Gastroesophageal sphincter (tissue), 4 donors: ENCODE results near the gene TPST2. TPM values are rescaled to one million over a fixed set of nuclear protein-coding genes. Genes with fewer than 3 reads are reported as not detected.

Experiments
- ATAC-seq: fragments of 150-250 bp; one replicate; pipeline ENCODE4 v1.9.1; 2016; ENCODE audit warnings: mild to moderate bottlenecking, moderate library complexity
- H3K27ac ChIP-seq, 4 donors: fragments of 200-600 bp; sonication (generic) in 3 of 4; 1 replicate in 3 of 4; 2 replicates in 1 of 4; pipeline ENCODE4 v1.5.1; 2016 to 2019
- H3K27me3 ChIP-seq: fragments of 200-600 bp; sonication (generic); one replicate; pipeline ENCODE4 v1.5.1; 2019
- H3K36me3 ChIP-seq, 2 donors: fragments of 200-600 bp; sonication (generic); one replicate each; pipeline ENCODE4 v1.5.1; 2019; ENCODE audit warnings: control low read depth in 1 of 2
- H3K4me1 ChIP-seq, 3 donors: fragments of 200-600 bp; sonication (generic); 1 replicate in 2 of 3; 2 replicates in 1 of 3; pipeline ENCODE4 v1.5.1; 2016 to 2019; ENCODE audit warnings: control low read depth in 2 of 3
- H3K4me3 ChIP-seq, 2 donors: fragments of 200-600 bp; sonication (generic); one replicate each; pipeline ENCODE4 v1.5.1; 2019; ENCODE audit warnings: mild to moderate bottlenecking in 1 of 2, moderate library complexity in 1 of 2
- H3K9me3 ChIP-seq, 3 donors: fragments of 200-600 bp; sonication (generic); one replicate each; pipeline ENCODE4 v1.5.1; 2017 to 2019; ENCODE audit warnings: control low read depth in 2 of 3
- EP300 ChIP-seq: sonication (generic); formaldehyde crosslinking; IDR thresholded peaks from one replicate; pipeline ENCODE4 v1.6.1; 2017; ENCODE audit warnings: antibody characterized with exemption, mild to moderate bottlenecking
- POLR2A ChIP-seq, 2 donors: fragments of 450-650 bp; IDR thresholded peaks; one replicate each; pipeline ENCODE4 v1.6.1; 2017; ENCODE audit warnings: antibody characterized with exemption in 2 of 2, mild to moderate bottlenecking in 2 of 2, moderate library complexity in 1 of 2
- POLR2AphosphoS5 ChIP-seq: sonication (generic); formaldehyde crosslinking; IDR thresholded peaks from one replicate; pipeline ENCODE4 v1.6.1; 2017; ENCODE audit warnings: antibody characterized with exemption
- WGBS, 2 donors: methylation state at CpG; one replicate each; pipeline ENCODE4 v1.1.5; 2018; ENCODE audit warnings: low coverage in 1 of 2; 5-methylcytosine and 5-hydroxymethylcytosine counted together
- total RNA-seq, 4 donors: library from RNA; depleted of rRNA; stranded (reverse); fragments of >200 nt; gene quantifications; one replicate each; pipeline ENCODE4 v1.1.0, GENCODE V29; 2016
- TF ChIP-seq, protein P1 (sequence below), 4 experiments: fragments of 200-600 bp in 2 of 4; fragments of 450-650 bp in 2 of 4; sonication (generic) in 1 of 4; IDR thresholded peaks; one replicate each; pipeline ENCODE4 v1.5.1; 2017 to 2019; ENCODE audit warnings: antibody characterized with exemption in 4 of 4, mild to moderate bottlenecking in 2 of 4, moderate library complexity in 2 of 4

TPST2 gene
- total RNA-seq, 4 donors from 2014 or later: 16.8 to 27.7 (median 21.0) TPM

DNA sequence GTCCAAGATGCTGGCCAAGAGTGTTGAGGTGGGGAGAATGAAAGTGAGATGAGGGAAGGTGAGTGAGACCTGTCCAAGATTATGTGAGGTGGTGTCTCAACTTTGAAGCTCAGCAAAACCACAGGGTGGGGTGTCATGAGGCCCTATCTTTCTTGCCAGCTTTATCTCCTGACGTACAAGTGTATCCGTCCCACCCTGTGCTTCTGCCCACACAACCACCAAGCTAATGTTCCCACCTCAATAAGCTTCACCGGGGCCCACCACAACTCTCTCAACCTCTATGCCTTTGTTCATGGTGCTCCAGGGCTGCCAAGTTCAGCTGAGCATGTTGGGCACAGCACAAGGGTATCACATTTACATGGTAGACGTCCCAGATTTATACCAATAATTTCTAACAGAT lies 7.1 kb upstream of the TPST2 start:
- Histone ChIP-seq H3K36me3 (no peaks in the 10 kb centered on the region), H3K4me1 (no peaks in the 10 kb centered on the region), H3K4me3 (no peak overlapping the region), H3K27me3 (peaks cover 37% of the 10 kb centered on the region), H3K9me3 (no peaks in the 10 kb centered on the region), H3K27ac (no peak overlapping the region)
- TF ChIP-seq POLR2A (IDR thresholded peaks at IDR 0.05) (no peak), EP300 (no peak), POLR2AphosphoS5 (no peak)
- TF ChIP-seq, protein P1, sequence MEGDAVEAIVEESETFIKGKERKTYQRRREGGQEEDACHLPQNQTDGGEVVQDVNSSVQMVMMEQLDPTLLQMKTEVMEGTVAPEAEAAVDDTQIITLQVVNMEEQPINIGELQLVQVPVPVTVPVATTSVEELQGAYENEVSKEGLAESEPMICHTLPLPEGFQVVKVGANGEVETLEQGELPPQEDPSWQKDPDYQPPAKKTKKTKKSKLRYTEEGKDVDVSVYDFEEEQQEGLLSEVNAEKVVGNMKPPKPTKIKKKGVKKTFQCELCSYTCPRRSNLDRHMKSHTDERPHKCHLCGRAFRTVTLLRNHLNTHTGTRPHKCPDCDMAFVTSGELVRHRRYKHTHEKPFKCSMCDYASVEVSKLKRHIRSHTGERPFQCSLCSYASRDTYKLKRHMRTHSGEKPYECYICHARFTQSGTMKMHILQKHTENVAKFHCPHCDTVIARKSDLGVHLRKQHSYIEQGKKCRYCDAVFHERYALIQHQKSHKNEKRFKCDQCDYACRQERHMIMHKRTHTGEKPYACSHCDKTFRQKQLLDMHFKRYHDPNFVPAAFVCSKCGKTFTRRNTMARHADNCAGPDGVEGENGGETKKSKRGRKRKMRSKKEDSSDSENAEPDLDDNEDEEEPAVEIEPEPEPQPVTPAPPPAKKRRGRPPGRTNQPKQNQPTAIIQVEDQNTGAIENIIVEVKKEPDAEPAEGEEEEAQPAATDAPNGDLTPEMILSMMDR (IDR thresholded peaks at IDR 0.05): no peak
- WGBS, 2 donors: 65 to 77% methylated on average over 2 to 3 of the region's 4 CpGs
- ATAC-seq: no peak

DNA sequence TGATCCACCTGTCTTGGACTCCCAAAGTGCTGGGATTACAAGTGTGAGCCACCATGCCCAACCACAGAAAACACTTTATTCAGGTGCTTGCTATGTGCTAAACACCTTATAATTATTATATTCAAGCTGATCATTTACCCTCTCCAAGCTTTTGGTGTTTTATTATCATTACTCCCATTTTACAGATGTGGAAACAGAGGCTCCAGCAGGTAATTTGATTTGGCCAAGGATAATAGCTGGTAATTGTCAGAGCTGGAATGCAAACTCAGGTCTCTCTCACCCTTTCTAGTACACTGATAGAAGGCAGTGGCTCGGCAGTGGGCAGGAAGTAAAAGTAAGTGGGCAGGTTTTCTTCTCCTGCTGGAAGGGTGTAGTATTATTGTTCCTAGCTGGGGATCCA lies 3.8 kb upstream of the TPST2 start:
- TF ChIP-seq, protein P1 (IDR thresholded peaks at IDR 0.05): no peak
- TF ChIP-seq POLR2A (IDR thresholded peaks at IDR 0.05) (no peak), POLR2AphosphoS5 (no peak), EP300 (no peak)
- no peak for ATAC-seq
- H3K36me3 ChIP-seq: no peaks in the 10 kb centered on the region
- no peak overlapping the region for H3K27ac ChIP-seq
- WGBS, 2 donors: 44% methylated on average over 1 of the region's 1 CpG; no CpG with 5 or more reads in 1 of the 2 donors
- H3K9me3 ChIP-seq: no peaks in the 10 kb centered on the region
- no peak overlapping the region for H3K4me3 ChIP-seq
- H3K4me1 ChIP-seq: peaks cover 0 to 16% (median 3%) of the 10 kb centered on the region in 3 donors
- peaks cover 22% of the 10 kb centered on the region for H3K27me3 ChIP-seq

DNA sequence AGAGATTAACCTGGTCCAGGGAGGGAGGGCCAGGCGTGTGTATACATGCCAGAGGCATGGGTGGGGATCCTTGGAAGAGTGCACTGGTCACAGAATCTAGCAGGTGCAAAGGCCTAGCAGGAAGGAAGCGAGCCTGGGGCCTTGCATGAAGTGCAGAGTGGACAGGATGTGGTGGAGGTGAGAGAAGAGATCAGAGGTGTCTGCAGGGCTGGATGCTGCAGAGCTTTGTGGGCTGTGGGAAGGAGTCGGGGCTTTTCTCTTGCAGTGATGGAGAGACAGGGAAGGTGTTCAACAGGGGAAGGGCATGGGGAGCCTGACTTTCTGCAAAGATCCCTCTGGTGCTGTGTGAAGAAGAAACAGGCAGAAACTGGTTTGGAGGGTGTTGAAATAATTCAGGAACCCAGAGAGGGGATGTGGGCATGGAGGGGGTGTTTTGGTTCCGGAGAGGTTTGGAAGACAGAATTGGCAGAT lies 2.5 kb upstream of the TPST2 start:
- Histone ChIP-seq H3K4me3 (no peak overlapping the region), H3K27ac (no peak overlapping the region), H3K27me3 (peaks cover 10% of the 10 kb centered on the region), H3K4me1 (peaks cover 0 to 18% (median 3%) of the 10 kb centered on the region in 3 donors), H3K9me3 (no peaks in the 10 kb centered on the region), H3K36me3 (no peaks in the 10 kb centered on the region)
- no peak for ATAC-seq
- TF ChIP-seq EP300: no peak
- TF ChIP-seq POLR2A (IDR thresholded peaks at IDR 0.05): no peak
- no peak for TF ChIP-seq POLR2AphosphoS5
- TF ChIP-seq, protein P1 (IDR thresholded peaks at IDR 0.05): no peak
- WGBS, 2 donors: 69 to 88% methylated on average over 4 of the region's 4 CpGs

DNA sequence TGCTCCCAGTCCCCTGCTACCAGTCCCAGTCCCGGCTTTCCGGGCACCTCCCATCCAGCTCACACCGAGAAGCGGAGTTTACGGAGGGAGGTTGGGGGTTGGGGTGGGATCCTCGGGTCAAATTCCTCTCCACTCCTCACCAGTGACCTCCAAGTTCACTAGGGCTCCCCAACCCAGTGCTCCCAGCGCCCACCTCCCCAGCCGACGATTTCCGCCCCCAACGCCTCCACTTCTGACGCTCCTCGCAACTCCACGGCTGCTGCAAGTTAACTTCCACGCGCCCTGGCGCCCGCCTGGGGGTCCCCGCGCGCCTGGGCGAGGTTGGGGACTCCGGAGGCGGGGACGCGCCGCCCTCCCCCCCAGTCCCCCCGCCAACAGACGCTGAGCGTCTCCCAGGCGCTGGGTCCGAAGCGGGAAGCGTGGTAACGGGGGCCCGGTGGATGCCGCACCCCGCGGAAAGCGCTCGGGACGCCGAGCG lies 526 bp downstream of the TPST2 start:
- H3K27ac ChIP-seq: peak overlapping the region in 3 of 4 donors; percentile 84 to 89 (median 86)
- peak overlapping the region; percentile 52 to 90 for H3K4me3 ChIP-seq
- WGBS, 2 donors: 5% methylated on average over 4 of the region's 44 CpGs; no CpG with 5 or more reads in 1 of the 2 donors
- H3K36me3 ChIP-seq: no peaks in the 10 kb centered on the region
- no peaks in the 10 kb centered on the region for H3K9me3 ChIP-seq
- H3K27me3 ChIP-seq: peaks cover 4% of the 10 kb centered on the region
- no peak for TF ChIP-seq EP300
- TF ChIP-seq, protein P1 (IDR thresholded peaks at IDR 0.05): no peak
- no peak for ATAC-seq
- H3K4me1 ChIP-seq: peaks cover 0 to 36% (median 3%) of the 10 kb centered on the region in 3 donors

DNA sequence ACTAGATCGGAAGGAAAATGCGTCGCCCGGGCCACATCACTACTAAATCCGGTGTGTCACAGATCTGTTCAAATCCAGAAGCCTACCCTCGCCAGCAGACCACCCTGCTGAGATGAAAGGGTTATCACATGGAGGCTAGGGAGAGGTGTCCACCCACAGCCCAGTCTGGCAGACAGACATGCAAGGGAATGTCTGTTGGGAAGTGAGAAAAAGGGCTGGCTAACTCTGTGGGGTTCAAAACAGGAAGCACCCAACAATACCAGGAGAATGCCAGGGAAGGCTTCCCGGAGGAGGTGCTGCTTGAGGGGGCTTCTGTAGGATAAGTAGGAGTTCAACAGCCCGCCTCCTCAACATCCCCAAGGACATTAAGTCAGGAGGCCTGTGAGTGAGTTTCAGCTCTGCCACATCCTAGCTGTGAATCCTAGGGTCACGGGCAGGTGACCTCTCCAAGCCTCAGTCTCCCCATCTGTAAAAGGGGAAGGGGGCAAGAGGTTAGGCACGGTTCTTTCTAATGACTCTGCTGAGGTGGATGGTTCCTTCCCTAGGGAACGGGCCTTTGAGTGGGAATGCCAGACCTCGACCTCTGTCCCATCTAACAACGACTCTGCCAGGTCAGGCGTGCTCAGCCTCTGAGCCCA lies 1.1 kb downstream of the TPST2 start:
- Histone ChIP-seq H3K4me3 (peak overlapping the region; percentile 52 to 90), H3K9me3 (no peaks in the 10 kb centered on the region), H3K27me3 (no peaks in the 10 kb centered on the region), H3K27ac (peak overlapping the region in 3 of 4 donors; percentile 84 to 89 (median 86)), H3K4me1 (peaks cover 0 to 36% (median 3%) of the 10 kb centered on the region in 3 donors), H3K36me3 (no peaks in the 10 kb centered on the region)
- no peak for ATAC-seq
- no peak for TF ChIP-seq POLR2AphosphoS5
- TF ChIP-seq EP300: no peak
- TF ChIP-seq, protein P1 (IDR thresholded peaks at IDR 0.05): no peak
- TF ChIP-seq POLR2A (IDR thresholded peaks at IDR 0.05): no peak
- 83 to 86% methylated on average over 4 to 7 of the region's 14 CpGs for WGBS, 2 donors
